Heart right ventricle (tissue), 16 donors: ENCODE results near the gene MAP3K5. TPM values are rescaled to one million over a fixed set of nuclear protein-coding genes. Genes with fewer than 3 reads are reported as not detected.
A peak's percentile ranks its signal among the peaks of the same experiment; 100 is the strongest.

Experiments
- ATAC-seq, 8 donors: fragments of 200-7000 bp; cut with Tn5 transposase; one replicate each; pipeline ENCODE4 v1.9.1; 2020; ENCODE audit warnings: mild to moderate bottlenecking in 8 of 8, moderate library complexity in 8 of 8, moderate number of reproducible peaks in 1 of 8
- DNase-seq, 2 donors: peaks; one replicate each; pipeline ENCODE4 v3.0.0-alpha.2; 2020
- H3K27ac ChIP-seq, 10 donors: fragments of 200-600 bp; sonication (generic) in 2 of 10; one replicate each; pipeline versions ENCODE4 v1.5.0 to v1.8.0; 2020 to 2022; ENCODE audit warnings: mild to moderate bottlenecking in 3 of 10
- H3K27me3 ChIP-seq, 7 donors: fragments of 200-600 bp; one replicate each; pipeline ENCODE4 v1.8.0; 2021 to 2022; ENCODE audit warnings: mild to moderate bottlenecking in 2 of 7
- H3K36me3 ChIP-seq, 9 donors: fragments of 200-600 bp; sonication (generic) in 1 of 9; one replicate each; pipeline versions ENCODE4 v1.5.0 to v1.8.0; 2020 to 2022; ENCODE audit warnings: mild to moderate bottlenecking in 2 of 9
- H3K4me1 ChIP-seq, 9 donors: fragments of 200-600 bp; sonication (generic) in 1 of 9; one replicate each; pipeline versions ENCODE4 v1.5.0 to v1.8.0; 2020 to 2022; ENCODE audit warnings: mild to moderate bottlenecking in 4 of 9
- H3K4me3 ChIP-seq, 10 donors: fragments of 200-600 bp; sonication (generic) in 2 of 10; one replicate each; pipeline versions ENCODE4 v1.5.0 to v1.8.0; 2020 to 2022; ENCODE audit warnings: mild to moderate bottlenecking in 7 of 10, moderate library complexity in 2 of 10
- H3K9me3 ChIP-seq, 11 donors: fragments of 200-600 bp in 10 of 11; sonication (generic) in 2 of 11; one replicate each; pipeline versions ENCODE4 v1.5.0 to v1.8.0; 2013 to 2022; ENCODE audit warnings: mild to moderate bottlenecking in 2 of 11, control low read depth in 1 of 11, moderate library complexity in 1 of 11
- CTCF ChIP-seq, 9 donors: fragments of 200-600 bp; sonication (generic) in 2 of 9; IDR thresholded peaks; one replicate each; pipeline versions ENCODE4 v1.5.0 to v1.8.0; 2021 to 2022; ENCODE audit warnings: antibody characterized with exemption in 9 of 9, mild to moderate bottlenecking in 5 of 9, moderate library complexity in 1 of 9
- WGBS, 2 donors: extraction: QIAGEN DNeasy Blood & Tissue Kit; methylation state at CpG; one replicate each; pipeline ENCODE4 v1.1.7; 2013; ENCODE audit warnings: inconsistent platforms in 1 of 2; 5-methylcytosine and 5-hydroxymethylcytosine counted together
- intact Hi-C, 10 donors: fragments of 100-400 bp; cut with DNase I; formaldehyde crosslinking; loops; one replicate each; pipeline versions ENCODE4 v1.11.1 to v1.14.2; 2022
- long read RNA-seq, 3 donors: library from polyadenylated mRNA; unstranded; transcript quantifications; one replicate each; pipeline ENCODE4 v2.0.0, GENCODE V29; 2020 to 2021
- polyA plus RNA-seq, 2 donors: library from polyadenylated mRNA; stranded (reverse); fragments of 200-250 nt; gene quantifications; one replicate each; pipeline ENCODE4 v1.2.3, GENCODE V29; 2013
- total RNA-seq, 10 donors: library from RNA; stranded (reverse); fragmentation: NEBNext Ultra II Directional in 3 of 10; extraction: Animal tissue kit (Norgen Biotek cat#: 25700) in 3 of 10; gene quantifications; one replicate each; pipeline versions ENCODE4 v1.2.1 to v1.2.4, GENCODE V29; 2021 to 2023
- donor health status: Arrhythmogenic right ventricular cardiomyopathy.
- donor health status: ischemic (EF 13 %, LVEDD 7.1; RV severe dilation, severe dysfunction).
- donor health status: healthy with polysubstance abuse.
- donor health status: DM: no; HTN: yes; CAD: no.
- donor health status: DM: no; HTN: no; CAD: no.
- donor health status: ischemic (EF 25% LVEDD 6.9; RV normal size, moderate dysfunction).
- donor health status: ischemic (EF 25% LVEDD 5.7; RV mildly dilated, moderate dysfunction).
- donor health status: healthy.
- donor health status: DM: yes; HTN: yes; CAD: no.
- donor health status: Ischemic cardiomyopathy.
- donor health status: ischemic (EF 35%, LVEDD 5.7; RV mildly dilated, moderate dysfunction).
- donor health status: nonischemic (EF 11% LVEDD 7.7; RV severe dilation, severe dysfunction).
- donor health status: DM: yes; HTN: yes; CAD: no.
- donor health status: PGD.
- donor health status: ischemic (EF 29% LVEDD 5.4; RV normal size, mild dysfunction).
- donor health status: nonischemic (EF 23%, LVEDD 6.1; RV moderate dilation, normal function).

MAP3K5 gene
- total RNA-seq (10 to 100 TPM; 21.8 to 35.7 (median 28.4) TPM), polyA plus RNA-seq (1 to 10 TPM; 5.1 to 8.3 TPM)
- long read RNA-seq, donor 1, full-length matches to known transcripts, result 41 of 68 reads
- long read RNA-seq, donor 1, partial matches to known transcripts, result 20 of 68 reads
- long read RNA-seq, donor 1, other reads (novel, unspliced or antisense), result 7 of 68 reads
- long read RNA-seq, donor 2, full-length matches to known transcripts, result 59 of 100 reads
- long read RNA-seq, donor 2, partial matches to known transcripts, result 24 of 100 reads
- long read RNA-seq, donor 2, other reads (novel, unspliced or antisense), result 17 of 100 reads
- long read RNA-seq, donor 3, full-length matches to known transcripts, result 5 of 37 reads
- long read RNA-seq, donor 3, partial matches to known transcripts, result 18 of 37 reads
- long read RNA-seq, donor 3, other reads (novel, unspliced or antisense), result 14 of 37 reads

DNA sequence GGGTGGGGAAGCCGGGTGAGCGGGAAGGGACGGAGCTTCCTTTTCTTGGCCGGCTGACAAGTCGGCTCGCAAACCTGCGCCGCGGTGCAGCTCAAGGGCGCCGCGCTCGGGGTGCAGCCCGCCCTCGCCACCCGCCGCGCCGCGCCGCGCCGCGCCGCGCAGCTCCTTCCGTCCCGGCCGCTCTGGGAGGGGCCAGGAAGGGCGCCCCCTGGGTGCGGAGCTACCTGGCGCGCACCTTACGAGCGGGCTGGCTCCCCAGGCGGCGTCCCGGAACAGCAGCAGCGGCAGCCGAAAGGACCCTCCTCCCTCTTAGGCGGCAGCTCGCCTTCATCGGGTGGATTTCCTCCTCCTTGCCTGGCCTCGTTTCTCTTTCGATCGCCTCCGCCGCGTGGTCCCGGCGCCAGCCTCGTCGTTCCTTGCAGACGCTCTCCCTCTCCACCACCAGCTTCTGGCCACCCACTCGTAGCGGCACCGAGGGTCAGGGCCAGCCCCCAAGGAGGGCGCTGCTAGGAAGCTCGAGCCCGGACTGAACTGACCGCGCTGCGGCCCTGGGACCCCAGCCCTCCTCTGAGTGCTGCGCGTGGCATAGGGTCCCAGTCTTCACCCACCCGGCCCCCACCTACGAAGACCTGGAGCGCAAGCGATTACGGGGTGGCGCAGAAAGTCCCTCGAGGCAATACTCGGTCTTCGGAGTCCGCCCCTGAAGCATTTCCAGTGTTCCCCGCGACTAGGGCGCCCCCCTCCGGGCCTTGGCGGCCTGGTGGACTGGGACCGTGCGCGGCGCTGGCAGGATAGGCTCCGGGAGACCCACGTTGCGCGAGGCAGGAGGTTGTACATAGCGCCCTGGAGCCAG lies at the start of gene MAP3K5:
Gene MAP3K5, minus strand, starts transcription at position 68 of the 853 bp plus-strand sequence. CDS start 320 bp downstream, outside the sequence.
- peak; percentile 46 to 89 (median 80) for TF ChIP-seq CTCF (IDR thresholded peaks at IDR 0.05)
- WGBS, 2 donors, result 0% methylated on average over 78 to 89 of the region's 89 CpGs
- peak; percentile 90 to 95 (median 93) for ATAC-seq

DNA sequence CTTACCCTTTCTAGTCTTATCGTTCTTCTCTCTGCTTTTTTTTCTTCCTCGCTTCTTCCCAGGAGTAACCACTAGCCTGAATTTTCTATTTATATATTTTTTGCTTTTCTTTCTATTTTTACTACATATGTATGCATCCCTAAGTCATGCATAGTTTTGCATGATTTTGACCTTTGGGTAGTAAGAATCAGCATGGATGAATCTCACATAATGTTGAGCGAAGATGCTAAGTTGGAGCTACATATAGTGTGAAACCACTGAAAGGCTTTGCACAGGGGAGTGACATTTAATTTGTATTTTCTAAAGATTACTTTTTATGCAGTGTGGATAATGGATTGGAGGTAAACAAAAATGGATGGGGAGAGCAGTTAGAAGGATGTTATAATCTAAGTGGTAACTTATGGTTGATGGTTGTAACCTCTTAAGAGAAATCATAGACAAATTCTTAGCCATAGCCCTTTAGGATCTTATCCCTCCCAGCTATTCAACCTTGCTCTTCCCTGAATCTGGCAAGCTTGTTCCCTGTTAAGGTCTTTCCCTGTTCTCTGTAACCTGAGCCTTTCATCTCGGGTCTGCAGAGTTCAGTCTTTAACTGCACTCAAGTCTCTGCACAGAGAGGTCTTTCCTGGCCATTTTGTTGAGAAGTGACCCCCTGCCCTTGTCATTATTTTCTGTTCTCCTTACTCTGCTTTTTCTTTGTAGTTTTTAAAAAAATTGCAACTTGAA lies 48.2 kb upstream of the MAP3K5 start:
- DNase-seq (no peak), ATAC-seq (no peak)
- 77 to 78% methylated on average over 4 of the region's 4 CpGs for WGBS, 2 donors
- peaks cover 0 to 8% (median 0%) of the 10 kb centered on the region in 9 donors for H3K36me3 ChIP-seq
- H3K27me3 ChIP-seq, result no peaks in the 10 kb centered on the region
- peaks cover 0 to 12% (median 0%) of the 10 kb centered on the region in 9 donors for H3K4me1 ChIP-seq
- H3K27ac ChIP-seq, result peak overlapping the region in 1 of 10 donors; percentile 17
- TF ChIP-seq CTCF (IDR thresholded peaks at IDR 0.05), result no peak
- H3K9me3 ChIP-seq, result no peaks in the 10 kb centered on the region
- intact Hi-C loops, result loop anchor here in 4 of 10 donors (5.0 to 10.0 kb wide), 3 partner anchors 122 to 174 kb away; no protein-coding TSS in a partner anchor
- H3K4me3 ChIP-seq, result no peak overlapping the region

More for the DNA sequence above, at the start of gene MAP3K5:
- peak within 1 kb of the TSS; percentile 82 to 97 (median 92) for H3K27ac ChIP-seq
- peak within 1 kb of the TSS; percentile 62 to 99 (median 80) for H3K4me3 ChIP-seq
- H3K36me3 ChIP-seq, result no peaks in the 10 kb centered on the region
- H3K4me1 ChIP-seq, result peaks cover 3 to 44% (median 26%) of the 10 kb centered on the region in 9 donors
- peak; percentile 92 to 94 for DNase-seq
- no peaks in the 10 kb centered on the region for H3K27me3 ChIP-seq
- intact Hi-C loops, result loop anchor here in 9 of 10 donors (1.0 to 10.0 kb wide), 8 partner anchors 55 to 210 kb away; no protein-coding TSS in a partner anchor
- peaks cover 0 to 3% (median 0%) of the 10 kb centered on the region in 11 donors for H3K9me3 ChIP-seq

DNA sequence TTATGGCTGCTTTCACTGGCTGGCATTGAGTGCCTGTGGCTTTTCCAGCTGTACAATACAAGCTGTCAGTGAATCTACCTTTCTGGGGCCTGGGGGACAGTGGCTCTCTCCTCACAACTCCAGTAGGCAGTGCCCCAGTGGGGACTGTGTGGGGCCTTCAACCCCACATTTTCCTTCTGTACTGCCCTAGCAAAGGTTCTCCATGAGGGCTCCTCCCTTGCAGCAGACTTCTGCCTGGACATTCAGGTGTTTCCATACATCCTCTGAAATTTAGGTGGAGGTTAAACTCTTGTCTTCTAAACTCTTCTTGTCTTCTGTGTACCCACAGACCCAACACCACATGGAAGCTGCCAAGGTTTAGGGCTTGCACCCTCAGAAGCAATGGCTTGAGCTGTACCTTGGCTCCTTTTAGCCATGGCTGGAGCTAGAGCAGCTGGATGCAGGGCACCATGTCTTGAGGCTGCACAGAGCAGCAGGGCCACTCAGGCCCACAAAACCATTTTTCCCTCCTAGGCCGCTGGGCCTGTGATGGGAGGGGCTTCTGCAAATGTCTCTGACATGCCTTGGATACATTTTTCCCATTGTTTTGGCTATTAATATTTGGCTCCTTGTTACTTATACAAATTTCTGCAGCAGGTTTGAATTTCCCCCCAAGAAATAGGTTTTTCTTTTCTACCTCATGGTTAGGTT lies 39.7 kb upstream of the MAP3K5 start:
- intact Hi-C loops, result no loop called here
- DNase-seq (no peak), ATAC-seq (no peak)
- Histone ChIP-seq H3K4me3 (no peak overlapping the region), H3K27ac (peak overlapping the region in 1 of 10 donors; percentile 79), H3K4me1 (peaks cover 0 to 7% (median 0%) of the 10 kb centered on the region in 9 donors), H3K36me3 (peaks cover 0 to 51% (median 8%) of the 10 kb centered on the region in 9 donors), H3K9me3 (peaks cover 0 to 19% (median 9%) of the 10 kb centered on the region in 11 donors), H3K27me3 (no peaks in the 10 kb centered on the region)
- no peak for TF ChIP-seq CTCF (IDR thresholded peaks at IDR 0.05)
- WGBS, 2 donors, result 97 to 100% methylated on average over 1 of the region's 1 CpG
